ENCODE measurements around the gene SLC2A4RG.

Gene SLC2A4RG

DNA sequence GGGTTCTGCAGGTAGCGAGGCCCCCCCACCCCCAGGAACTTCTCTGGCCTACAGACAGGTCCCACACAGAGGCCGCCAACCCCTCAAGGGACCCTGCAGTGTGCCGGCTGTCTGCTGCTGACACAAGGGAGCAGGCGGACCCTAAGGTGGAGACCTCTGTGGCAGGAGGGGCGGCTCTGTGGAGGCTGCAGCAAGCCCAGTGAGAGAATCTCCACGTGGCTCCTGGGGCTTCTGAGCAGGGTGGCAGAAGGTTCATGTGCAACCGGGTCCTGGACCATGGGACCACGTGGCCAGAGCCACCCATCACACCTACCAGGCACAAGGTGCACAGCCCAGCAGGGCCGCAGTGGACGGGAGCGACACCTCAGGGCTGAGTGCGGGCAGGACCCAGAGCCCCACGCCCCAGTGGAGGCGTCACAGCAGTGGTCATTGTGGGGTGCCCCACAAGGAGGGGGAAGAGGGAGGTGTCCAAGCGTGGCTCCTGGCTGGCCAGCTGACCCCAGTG, 36.1 kb upstream of the SLC2A4RG start:
- TF ChIP-seq GATA2 (IDR thresholded peaks at IDR 0.05; ENCODE audit: low read depth, low read length) = no peak
- no peak for TF ChIP-seq GATA3 (IDR thresholded peaks at IDR 0.05; ENCODE audit: low read depth, low read length)

DNA sequence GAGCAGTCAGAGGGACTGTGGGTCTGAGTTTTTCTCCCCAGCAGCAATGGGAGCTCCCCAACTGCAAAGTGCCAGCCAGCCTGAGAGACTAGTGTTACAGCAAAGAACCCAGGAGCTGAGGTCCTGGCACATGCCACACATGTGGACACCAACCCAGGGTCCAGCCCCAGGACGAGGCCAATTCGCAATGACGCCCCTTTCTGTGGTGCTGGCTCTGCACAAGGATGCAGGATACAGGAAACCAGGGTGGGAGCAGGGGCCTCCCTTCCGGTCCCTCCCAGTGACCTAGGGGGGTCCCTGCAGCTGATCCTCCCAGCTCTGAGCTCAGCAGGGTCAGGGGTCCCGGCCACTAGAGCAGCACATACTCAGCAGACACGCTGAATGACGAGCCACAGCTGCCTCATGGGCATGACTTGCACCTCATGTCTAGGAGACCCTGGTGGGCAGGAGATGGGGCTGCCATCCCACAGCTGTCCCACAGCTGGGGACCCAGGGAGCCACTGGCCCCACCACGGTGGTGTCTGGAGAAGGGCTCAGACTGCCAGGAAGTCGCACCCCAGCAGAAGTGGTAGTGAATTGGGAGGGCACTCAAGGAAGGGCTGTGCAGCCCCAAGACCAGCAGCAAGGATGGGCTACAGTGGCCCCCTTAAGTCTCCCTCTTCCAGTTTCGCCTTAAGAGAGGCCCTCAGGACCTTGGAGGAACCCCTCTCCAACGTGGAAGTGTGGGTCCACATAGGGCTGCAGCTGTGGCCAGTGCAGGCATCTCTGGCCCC, 35.4 kb upstream of the SLC2A4RG start:
- TF ChIP-seq GATA2 (IDR thresholded peaks at IDR 0.05; ENCODE audit: low read depth, low read length) (no peak), GATA3 (IDR thresholded peaks at IDR 0.05; ENCODE audit: low read depth, low read length) (no peak)

DNA sequence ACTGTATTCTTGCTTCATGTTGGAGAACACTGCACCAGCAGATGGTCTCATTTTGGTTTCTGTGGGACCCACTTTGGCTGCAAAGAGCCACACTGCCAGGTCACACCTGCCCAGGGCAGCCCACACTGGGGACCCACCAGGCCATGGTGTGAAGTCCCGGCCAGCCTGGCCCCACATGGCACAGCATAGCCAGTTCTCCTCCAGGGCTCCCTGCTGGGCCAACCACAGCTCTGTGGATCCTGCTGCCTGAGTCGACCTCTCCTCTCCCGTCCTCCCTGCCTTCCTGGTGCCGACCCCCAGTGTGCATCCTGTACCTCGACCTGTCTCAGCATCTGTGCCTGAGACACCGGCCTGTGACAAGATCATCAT, 34.8 kb upstream of the SLC2A4RG start:
- TF ChIP-seq GATA2 (IDR thresholded peaks at IDR 0.05; ENCODE audit: low read depth, low read length) = no peak
- TF ChIP-seq GATA3 (IDR thresholded peaks at IDR 0.05; ENCODE audit: low read depth, low read length) = no peak

DNA sequence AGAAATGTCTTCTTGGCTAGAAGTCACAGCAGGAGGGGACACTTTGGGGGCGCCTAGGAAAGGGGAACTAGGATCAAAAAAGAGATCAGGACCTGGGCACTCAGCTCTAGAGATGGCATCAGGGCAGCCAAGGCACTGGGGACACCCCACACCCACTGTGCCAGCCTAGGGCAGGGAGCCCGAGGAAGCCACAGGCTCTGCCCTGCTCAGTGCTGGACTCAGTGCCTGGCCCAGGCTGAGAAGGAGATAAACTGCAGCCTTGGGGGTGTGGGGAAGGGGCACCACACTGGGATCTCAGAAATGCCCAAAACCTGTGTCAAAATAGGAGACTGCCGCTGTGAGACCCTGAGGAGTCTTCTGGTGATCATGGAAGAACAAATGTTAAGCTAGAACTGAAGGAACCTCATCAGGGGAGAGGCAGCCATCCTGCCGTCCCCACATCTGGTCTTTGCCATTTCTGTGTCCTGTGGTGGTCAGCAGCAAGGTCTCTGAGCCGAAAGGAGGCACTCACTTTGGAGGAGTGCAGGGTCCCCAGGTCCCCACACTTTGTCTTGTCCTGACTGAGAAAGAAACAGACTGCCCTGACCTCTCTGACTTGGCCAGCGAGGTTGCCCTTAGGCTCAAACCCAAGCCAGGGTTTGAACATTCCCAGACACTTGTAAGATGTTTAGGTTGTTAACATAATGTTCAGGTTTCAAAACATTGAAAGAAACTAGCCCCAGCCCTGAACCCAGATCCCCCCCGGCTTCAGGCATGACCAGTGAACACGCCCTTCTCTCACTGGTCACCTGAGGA, 34.1 kb upstream of the SLC2A4RG start:
- TF ChIP-seq GATA3 (IDR thresholded peaks at IDR 0.05; ENCODE audit: low read depth, low read length) = no peak
- no peak for TF ChIP-seq GATA2 (IDR thresholded peaks at IDR 0.05; ENCODE audit: low read depth, low read length)

DNA sequence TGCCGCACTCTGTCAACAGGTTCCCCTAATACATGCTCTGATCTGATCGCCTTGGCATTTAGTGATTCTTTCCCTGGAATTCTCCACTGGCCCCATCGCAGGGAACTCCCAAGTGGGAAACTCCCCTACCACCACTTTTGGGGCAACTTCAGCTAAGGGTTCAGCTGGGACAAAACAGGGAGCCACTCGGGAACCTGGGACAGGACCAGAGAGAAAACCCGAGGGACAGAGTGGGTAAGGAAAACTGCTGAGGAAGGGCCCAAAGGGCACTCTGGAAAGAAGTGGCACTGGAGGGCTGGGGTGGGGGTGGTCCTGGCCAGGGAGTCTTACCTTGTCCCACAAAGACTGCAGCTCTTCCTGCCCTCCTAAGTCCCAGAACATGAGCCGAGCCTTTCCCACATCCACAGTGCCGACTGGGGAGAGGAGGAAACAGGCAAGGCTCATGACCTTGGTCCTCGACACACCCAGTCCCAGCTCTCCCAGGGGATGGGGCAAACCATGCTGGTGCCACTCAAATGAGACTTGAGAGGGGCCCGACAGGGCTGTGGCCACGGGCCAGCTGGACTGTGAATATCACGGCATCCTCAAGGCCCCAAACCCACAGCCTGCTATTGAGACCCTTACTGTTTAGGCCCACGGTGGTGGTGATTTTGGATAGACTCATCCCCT, 33.4 kb upstream of the SLC2A4RG start:
- TF ChIP-seq GATA2 (IDR thresholded peaks at IDR 0.05; ENCODE audit: low read depth, low read length) = no peak
- no peak for TF ChIP-seq GATA3 (IDR thresholded peaks at IDR 0.05; ENCODE audit: low read depth, low read length)

DNA sequence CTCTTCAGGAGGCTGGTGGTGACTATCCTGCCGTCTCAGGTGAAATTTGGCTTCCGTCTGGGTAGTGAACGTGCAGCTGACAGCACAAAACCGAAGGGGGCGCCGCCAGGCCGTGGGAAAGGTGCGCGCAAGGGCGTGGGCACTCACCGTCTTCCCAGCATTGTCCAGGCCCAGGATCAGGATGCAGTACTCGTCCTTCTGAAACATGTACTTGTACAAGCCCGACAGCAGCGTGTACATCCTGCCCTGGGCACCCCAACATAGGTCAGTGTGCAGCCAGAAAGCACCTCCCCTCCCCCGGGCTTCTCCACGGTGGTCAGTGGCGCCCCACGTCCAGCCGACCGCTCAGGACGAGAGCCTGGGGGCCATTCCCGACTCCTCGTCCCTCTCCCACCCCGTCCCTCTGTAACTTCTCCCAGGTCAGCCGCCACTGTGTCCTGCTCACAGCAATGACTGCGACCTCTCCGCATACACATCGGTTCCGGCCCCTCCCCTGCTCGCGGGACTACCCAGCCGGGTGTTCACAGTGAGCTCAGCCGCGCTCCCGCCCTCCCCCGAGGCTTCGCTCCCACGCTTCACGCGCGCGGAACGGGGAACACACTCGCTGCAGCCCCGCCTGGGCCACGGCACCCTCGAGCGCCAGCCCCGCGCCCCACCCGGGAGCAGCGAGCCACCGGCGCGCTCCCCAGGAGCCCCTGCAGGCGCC, 32.6 kb upstream of the SLC2A4RG start:
- TF ChIP-seq GATA2 (IDR thresholded peaks at IDR 0.05; ENCODE audit: low read depth, low read length) = no peak
- no peak for TF ChIP-seq GATA3 (IDR thresholded peaks at IDR 0.05; ENCODE audit: low read depth, low read length)

DNA sequence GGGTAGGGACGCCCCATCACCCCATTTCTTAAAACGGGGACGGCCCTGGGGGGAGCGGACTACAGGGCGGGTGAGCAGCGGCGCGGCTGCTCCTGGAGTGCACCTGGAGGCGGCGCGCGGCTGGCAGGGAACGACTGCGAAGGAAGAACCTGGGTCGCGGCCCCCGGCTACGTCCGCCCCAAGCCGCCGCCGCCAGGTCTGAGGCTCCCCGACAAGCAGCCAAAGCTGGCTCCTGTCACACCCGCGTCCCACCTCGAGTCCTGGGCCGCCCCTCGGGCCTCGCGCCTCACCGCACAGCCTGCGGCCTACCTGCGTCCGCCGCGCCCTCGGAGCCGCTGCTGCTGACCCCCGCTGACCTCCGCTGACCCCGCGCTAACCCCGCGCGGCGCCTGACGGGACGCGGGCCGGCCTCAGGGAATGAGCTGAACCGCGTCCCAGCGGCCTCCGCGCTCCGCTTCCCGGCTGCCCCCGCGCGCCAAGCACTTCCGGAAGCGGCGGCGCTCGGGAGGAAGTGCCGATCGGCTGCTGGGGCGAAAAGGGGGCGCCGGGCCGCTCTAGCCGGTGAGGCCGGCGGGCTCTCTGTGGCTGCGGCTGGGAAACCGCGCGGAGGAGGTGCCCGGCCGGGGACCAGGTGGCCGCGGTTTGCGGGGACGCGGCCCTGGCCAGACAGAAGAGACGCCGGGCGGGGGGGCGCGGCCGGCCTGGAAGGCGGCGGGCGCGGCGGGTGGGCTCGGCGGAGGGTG, 31.8 kb upstream of the SLC2A4RG start, which contains the start of the genes ARFRP1 and ZGPAT:
ARFRP1 (minus strand) TSS at position 419 of the 743 bp plus-strand sequence. CDS start 885 bp downstream, outside the sequence.
ZGPAT (plus strand) TSS at position 482 of the 743 bp plus-strand sequence. CDS start 542 bp downstream, outside the sequence.
- TF ChIP-seq GATA2 (IDR thresholded peaks at IDR 0.05; ENCODE audit: low read depth, low read length) = no peak
- TF ChIP-seq GATA3 (IDR thresholded peaks at IDR 0.05; ENCODE audit: low read depth, low read length) = no peak

DNA sequence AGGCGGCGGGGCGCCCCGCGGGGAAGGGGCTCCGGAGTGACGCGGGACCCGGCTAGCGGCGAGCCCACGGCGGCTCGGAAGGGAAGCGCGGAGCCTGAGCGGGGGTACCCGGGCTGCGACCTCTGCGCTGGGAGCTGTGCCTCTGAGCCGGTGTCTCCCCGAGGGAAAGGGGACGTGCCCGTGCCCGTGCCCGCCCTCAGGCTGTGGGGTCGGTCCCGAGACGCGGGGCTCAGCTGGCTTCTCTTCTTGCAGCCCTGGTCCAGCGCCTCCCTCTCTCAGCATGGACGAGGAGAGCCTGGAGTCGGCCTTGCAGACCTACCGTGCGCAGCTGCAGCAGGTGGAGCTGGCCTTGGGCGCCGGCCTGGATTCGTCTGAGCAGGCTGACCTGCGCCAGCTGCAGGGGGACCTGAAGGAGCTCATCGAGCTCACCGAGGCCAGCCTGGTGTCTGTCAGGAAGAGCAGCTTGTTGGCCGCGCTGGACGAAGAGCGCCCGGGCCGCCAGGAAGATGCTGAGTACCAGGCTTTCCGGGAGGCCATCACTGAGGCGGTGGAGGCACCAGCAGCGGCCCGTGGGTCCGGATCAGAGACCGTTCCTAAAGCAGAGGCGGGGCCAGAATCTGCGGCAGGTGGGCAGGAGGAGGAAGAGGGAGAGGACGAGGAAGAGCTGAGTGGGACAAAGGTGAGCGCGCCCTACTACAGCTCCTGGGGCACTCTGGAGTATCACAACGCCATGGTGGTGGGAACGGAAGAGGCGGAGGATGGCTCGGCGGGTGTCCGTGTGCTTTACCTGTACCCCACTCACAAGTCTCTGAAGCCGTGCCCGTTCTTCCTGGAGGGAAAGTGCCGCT, 31.1 kb upstream of the SLC2A4RG start:
- TF ChIP-seq GATA3 (IDR thresholded peaks at IDR 0.05; ENCODE audit: low read depth, low read length) (no peak), GATA2 (IDR thresholded peaks at IDR 0.05; ENCODE audit: low read depth, low read length) (no peak)

DNA sequence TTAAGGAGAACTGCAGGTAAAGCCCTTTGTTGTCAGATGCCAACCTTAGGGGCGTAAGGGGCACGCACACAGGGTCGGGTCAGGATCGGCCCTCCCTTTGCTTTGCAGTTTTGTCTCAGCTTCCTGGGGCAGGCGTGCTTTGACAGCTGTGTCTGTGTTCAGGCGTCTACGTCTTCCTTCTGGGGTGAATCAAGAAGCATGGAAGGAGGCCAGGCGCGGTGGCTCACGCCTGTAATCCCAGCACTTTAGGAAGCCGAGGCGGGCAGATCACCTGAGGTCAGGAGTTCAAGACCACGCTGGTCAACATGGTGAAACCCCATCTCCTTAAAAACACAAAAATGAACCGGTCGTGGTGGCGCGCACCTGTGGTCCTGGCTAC, 30.4 kb upstream of the SLC2A4RG start:
- TF ChIP-seq GATA3 (IDR thresholded peaks at IDR 0.05; ENCODE audit: low read depth, low read length) = no peak
- no peak for TF ChIP-seq GATA2 (IDR thresholded peaks at IDR 0.05; ENCODE audit: low read depth, low read length)

DNA sequence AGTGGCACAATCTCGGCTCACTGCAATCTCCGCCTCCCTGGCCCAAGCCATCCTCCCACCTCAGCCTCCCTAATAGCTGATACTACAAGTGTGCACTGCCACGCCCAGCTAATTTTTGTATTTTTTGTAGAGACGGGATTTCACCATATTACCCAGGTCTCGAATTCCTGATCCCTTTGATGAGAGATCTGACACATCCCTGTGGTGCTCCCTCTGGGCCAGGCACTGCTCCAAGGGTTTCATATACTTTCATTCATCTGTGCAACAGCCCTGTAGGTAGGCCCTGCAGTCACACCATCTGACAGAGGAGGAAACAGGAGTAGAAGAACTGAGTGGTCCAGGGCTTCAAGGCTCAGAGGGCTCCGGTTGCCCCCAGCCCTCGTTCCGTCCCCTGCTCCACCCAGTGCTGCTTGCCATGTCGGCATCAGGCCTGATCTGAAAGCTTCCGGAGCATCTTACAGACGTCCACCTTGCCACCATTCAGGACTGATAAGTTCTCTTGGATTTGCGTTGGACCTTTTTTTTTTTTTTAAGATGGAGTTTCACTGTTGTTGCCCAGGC, 28.4 kb upstream of the SLC2A4RG start:
- TF ChIP-seq GATA3 (IDR thresholded peaks at IDR 0.05; ENCODE audit: low read depth, low read length) = no peak

DNA sequence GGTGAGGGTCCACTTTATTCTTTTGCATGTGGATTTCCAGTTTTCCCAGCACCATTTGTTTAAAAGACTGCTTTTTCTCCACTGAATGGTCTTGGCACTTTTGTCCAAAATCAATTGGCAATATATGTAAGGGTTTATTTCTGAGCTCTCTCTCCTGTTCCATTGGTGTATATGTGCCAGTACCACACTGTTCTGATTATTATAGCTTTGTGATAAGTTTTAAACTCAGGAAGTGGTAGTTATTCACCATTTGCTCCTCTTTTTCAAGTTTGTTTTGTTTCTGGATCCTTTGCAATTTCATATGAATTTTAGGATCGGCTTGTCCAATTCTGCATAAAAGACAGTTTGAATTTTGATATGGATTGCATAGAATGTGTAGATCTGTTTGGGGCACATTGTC, 27.4 kb upstream of the SLC2A4RG start:
- TF ChIP-seq GATA2 (IDR thresholded peaks at IDR 0.05; ENCODE audit: low read depth, low read length) = no peak

DNA sequence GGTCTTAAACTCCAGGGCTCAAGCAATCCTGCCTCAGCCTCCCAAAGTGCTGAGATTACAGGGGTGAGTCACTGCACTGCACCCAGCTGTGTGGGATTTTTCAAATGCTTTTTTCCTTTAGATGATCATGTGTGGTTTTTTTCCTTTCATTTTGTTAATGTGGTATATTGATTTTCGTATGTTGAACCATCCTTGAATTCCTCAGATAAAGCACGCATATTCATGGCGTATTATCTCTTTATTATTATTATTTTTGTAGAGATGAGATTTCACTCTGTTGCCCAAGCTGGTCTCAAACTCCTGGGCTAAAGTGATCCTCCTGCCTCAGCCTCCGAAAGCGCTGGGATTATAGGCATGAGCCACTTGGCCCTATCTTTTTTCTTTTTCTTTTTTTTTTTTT, 24.7 kb upstream of the SLC2A4RG start:
- no peak for TF ChIP-seq GATA2 (IDR thresholded peaks at IDR 0.05; ENCODE audit: low read depth, low read length)
